GM21528 (cell line): ENCODE data around the gene IGSF11.
"Not testable (repeated sequence)": the region's sequence is repeated elsewhere in the genome, so short reads cannot be mapped to it uniquely, and the experiment has no call there.

Experiments used
- ATAC-seq: cut with Tn5 transposase; IDR thresholded peaks from one replicate; pipeline ENCODE4 v1.9.1; 2021; ENCODE audit warnings: mild to moderate bottlenecking, moderate library complexity; ENCODE audit not compliant: unreplicated experiment, low FRiP score

Gene IGSF11

GRCh38 chr3:118990823-118991560 is 43.7 kb downstream of the IGSF11 start:
- no peak for ATAC-seq

- no peak for ATAC-seq
Observed at GRCh38 chr3:118988198-118989130, 46.2 kb downstream of the IGSF11 start.

GRCh38 chr3:118987477-118987876 is 47.2 kb downstream of the IGSF11 start:
- no peak for ATAC-seq

- ATAC-seq: no peak
Observed at GRCh38 chr3:118986734-118987133, 47.9 kb downstream of the IGSF11 start.

- no peak for ATAC-seq
Observed at GRCh38 chr3:118984699-118985098, 49.9 kb downstream of the IGSF11 start.

- ATAC-seq: no peak
Observed at GRCh38 chr3:118981494-118982134, 53.0 kb downstream of the IGSF11 start.

GRCh38 chr3:118980832-118981231 is 53.8 kb downstream of the IGSF11 start:
- no peak for ATAC-seq

- no peak for ATAC-seq
Observed at GRCh38 chr3:118978393-118978758, 56.3 kb downstream of the IGSF11 start.

- no peak for ATAC-seq
Observed at GRCh38 chr3:118977671-118978392, 56.8 kb downstream of the IGSF11 start.

- ATAC-seq: no peak
Observed at GRCh38 chr3:118977118-118977517, 57.5 kb downstream of the IGSF11 start.

- not testable (repeated sequence) for ATAC-seq
Observed at GRCh38 chr3:118975476-118975875, 59.2 kb downstream of the IGSF11 start.

GRCh38 chr3:118974356-118975097 is 60.1 kb downstream of the IGSF11 start:
- no peak for ATAC-seq

GRCh38 chr3:118973050-118973449 is 61.6 kb downstream of the IGSF11 start:
- ATAC-seq: no peak

GRCh38 chr3:118970819-118971218 is 63.8 kb downstream of the IGSF11 start:
- ATAC-seq: no peak

GRCh38 chr3:118968640-118969039 is 66.0 kb downstream of the IGSF11 start:
- no peak for ATAC-seq

GRCh38 chr3:118968111-118968510 is 66.5 kb downstream of the IGSF11 start:
- no peak for ATAC-seq

- no peak for ATAC-seq
Observed at GRCh38 chr3:118966700-118967099, 67.9 kb downstream of the IGSF11 start.

GRCh38 chr3:118963711-118964110 is 70.9 kb downstream of the IGSF11 start:
- no peak for ATAC-seq

- ATAC-seq: no peak
Observed at GRCh38 chr3:118960876-118961450, 73.7 kb downstream of the IGSF11 start.
